Tibial nerve (tissue), 4 donors: ENCODE data around the gene AOPEP.
"Not testable (repeated sequence)": the region's sequence is repeated elsewhere in the genome, so short reads cannot be mapped to it uniquely, and the experiment has no call there.

Experiments
- CTCF ChIP-seq, 5 experiments: fragments of 200-600 bp in 3 of 5; fragments of 450-650 bp in 2 of 5; sonication (generic) in 3 of 5; IDR thresholded peaks; one replicate each; pipeline ENCODE4 v1.5.1; 2016 to 2019; ENCODE audit warnings: antibody characterized with exemption in 5 of 5, mild to moderate bottlenecking in 3 of 5, moderate library complexity in 2 of 5
- EP300 ChIP-seq, 2 donors: sonication (generic); formaldehyde crosslinking; IDR thresholded peaks; one replicate each; pipeline ENCODE4 v1.6.1; 2017; ENCODE audit warnings: antibody characterized with exemption in 2 of 2, mild to moderate bottlenecking in 1 of 2
- POLR2A ChIP-seq, 2 donors: fragments of 450-650 bp; IDR thresholded peaks; one replicate each; pipeline ENCODE4 v1.6.1; 2017; ENCODE audit warnings: antibody characterized with exemption in 2 of 2, mild to moderate bottlenecking in 2 of 2, moderate library complexity in 2 of 2

DNA sequence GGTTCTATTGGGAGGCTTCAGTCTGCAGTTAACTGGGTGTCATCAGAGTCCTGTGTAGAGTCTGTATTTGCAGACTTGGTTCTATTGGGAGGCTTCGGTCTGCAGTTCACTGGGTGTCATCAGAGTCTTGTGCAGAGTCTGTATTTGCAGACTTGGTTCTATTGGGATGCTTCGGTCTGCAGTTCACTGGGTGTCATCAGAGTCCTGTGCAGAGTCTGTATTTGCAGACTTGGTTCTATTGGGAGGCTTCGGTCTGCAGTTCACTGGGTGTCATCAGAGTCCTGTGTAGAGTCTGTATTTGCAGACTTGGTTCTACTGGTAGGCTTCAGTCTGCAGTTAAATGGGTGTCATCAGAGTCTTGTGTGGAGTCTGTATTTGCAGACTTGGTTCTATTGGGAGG, 239.5 kb downstream of the AOPEP start:
- not testable (repeated sequence) for TF ChIP-seq CTCF, POLR2A, EP300 (IDR thresholded peaks at IDR 0.05)
